Stomach (tissue), 4 donors: ENCODE results near the gene CYB5D1.

Source experiments
- CTCF ChIP-seq, 7 experiments: fragments of 450-650 bp in 4 of 7; fragments of 200-600 bp in 3 of 7; sonication (generic) in 3 of 7; IDR thresholded peaks; one replicate each; pipeline ENCODE4 v1.5.1; 2016 to 2019; ENCODE audit warnings: antibody characterized with exemption in 7 of 7, control low read depth in 2 of 7, mild to moderate bottlenecking in 1 of 7
- EP300 ChIP-seq: sonication (generic); formaldehyde crosslinking; IDR thresholded peaks from one replicate; pipeline ENCODE4 v1.6.1; 2017; ENCODE audit warnings: antibody characterized with exemption
- POLR2A ChIP-seq, 4 donors: fragments of 450-650 bp; IDR thresholded peaks; one replicate each; pipeline ENCODE4 v1.6.1; 2016; ENCODE audit warnings: antibody characterized with exemption in 4 of 4, control low read depth in 2 of 4, mild to moderate bottlenecking in 1 of 4, moderate library complexity in 1 of 4
- POLR2AphosphoS5 ChIP-seq, 3 donors: sonication (generic); formaldehyde crosslinking; IDR thresholded peaks; one replicate each; pipeline ENCODE4 v1.6.1; 2016; ENCODE audit warnings: antibody characterized with exemption in 3 of 3

DNA sequence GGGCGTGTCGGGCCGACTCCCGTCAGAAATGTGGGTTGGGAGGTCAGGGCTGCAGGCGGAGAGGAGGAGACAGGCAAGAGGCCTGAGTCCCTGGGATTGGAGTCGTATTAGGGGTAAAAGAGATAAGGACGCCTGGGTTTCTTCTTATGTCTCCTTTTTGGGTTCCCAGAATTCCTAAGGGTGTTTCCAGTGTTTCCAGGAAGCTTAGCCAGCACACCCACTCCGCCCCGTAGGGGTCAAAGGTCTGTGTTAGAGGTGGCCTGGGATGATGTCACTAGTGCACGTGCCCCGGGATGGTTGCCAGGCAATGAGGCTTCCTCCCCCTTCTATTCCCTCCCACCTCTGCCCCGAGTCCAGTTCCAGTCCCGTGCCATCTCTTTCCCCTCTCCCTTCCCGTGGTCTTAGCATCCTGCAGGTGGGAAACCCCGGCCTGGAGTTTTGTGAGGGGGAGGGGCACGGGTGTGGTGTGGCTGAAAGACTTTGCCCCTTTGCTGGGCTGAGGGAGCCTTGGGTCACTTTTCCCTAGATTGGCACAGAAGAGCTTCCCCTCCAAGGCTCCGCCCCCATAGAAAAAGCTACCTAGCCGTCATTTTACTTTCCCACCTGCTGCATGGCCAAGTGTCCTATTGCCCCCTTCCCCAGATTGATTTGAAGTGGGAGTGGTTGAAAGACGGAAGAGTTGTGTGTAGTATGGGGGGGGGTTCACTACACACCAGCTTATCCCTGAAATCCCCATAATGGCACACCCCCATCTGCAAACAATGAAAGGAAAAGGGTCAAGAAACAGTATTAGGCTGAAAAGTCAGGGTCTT is 21.0 kb upstream of the CYB5D1 start:
- TF ChIP-seq CTCF (IDR thresholded peaks at IDR 0.05) (peak in 1 of 7 experiments; percentile 4), POLR2A (IDR thresholded peaks at IDR 0.05) (no peak), POLR2AphosphoS5 (IDR thresholded peaks at IDR 0.05) (peak; percentile 31 to 91 (median 47)), EP300 (peak; percentile 32)
